WTC11 (cell line): ENCODE results near the gene PLEKHM1.
"Not testable (repeated sequence)": the region's sequence is repeated elsewhere in the genome, so short reads cannot be mapped to it uniquely, and the experiment has no call there.

ENCODE experiments used
- ESRRA ChIP-seq: sonication (generic); formaldehyde crosslinking; IDR thresholded peaks from 2 replicates; pipeline ENCODE4 v1.8.1; 2022; ENCODE audit warnings: mild to moderate bottlenecking, missing genetic modification reagents, borderline replicate concordance
- TF ChIP-seq, protein P1 (sequence below): sonication (generic); formaldehyde crosslinking; IDR thresholded peaks from 2 replicates; pipeline ENCODE4 v1.8.0; 2022; ENCODE audit warnings: mild to moderate bottlenecking, missing genetic modification reagents
- TF ChIP-seq, protein P2 (sequence below): fragments of 200-600 bp; IDR thresholded peaks from 2 replicates; pipeline ENCODE4 v1.8.0; 2022; ENCODE audit warnings: antibody characterized with exemption

DNA sequence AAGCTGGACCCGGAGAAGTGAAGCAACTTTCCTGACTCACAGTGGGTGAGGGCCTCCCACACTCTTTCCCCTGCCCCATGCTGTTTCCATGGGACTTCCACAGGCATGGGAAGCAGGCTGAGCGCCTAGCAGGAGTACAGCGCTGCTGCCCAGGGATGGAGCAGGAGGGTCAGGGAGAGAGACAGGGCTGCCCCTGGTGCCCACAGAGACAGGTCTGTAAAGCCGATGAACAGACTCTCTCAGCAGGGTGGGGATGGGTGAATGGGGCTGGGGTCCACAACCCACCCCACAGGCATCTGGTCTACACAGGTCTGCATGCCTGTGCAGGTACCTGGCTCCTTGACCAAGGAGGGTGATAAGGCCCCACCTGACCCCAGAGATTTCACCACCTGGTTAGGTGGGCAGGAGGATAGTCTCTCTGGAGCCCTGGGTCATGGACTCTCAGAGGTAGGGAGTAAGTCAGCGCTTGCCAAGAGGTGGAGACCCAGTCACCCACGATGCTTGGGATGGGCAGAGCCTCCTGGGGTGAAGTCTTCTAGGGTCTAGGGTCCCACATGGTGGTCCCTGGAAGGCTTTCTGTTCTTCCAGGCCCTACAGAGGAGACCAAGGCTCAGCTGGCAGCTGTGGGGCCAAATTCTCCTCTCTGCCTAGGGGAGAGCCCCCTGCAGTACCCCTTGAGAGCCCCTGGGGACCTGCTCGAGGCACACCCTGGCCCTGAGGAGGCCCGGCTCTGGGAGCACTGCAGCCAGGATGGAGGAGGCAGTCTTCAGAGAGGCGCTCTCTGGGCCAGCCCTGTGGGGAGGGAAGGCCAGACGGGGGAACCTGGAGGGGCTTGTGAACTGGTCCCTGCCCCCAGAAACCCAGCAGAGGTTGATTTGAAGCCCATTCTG is 46.9 kb downstream of the PLEKHM1 start:
- TF ChIP-seq, protein P1, sequence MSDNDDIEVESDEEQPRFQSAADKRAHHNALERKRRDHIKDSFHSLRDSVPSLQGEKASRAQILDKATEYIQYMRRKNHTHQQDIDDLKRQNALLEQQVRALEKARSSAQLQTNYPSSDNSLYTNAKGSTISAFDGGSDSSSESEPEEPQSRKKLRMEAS: not testable (repeated sequence)
- TF ChIP-seq, protein P2, sequence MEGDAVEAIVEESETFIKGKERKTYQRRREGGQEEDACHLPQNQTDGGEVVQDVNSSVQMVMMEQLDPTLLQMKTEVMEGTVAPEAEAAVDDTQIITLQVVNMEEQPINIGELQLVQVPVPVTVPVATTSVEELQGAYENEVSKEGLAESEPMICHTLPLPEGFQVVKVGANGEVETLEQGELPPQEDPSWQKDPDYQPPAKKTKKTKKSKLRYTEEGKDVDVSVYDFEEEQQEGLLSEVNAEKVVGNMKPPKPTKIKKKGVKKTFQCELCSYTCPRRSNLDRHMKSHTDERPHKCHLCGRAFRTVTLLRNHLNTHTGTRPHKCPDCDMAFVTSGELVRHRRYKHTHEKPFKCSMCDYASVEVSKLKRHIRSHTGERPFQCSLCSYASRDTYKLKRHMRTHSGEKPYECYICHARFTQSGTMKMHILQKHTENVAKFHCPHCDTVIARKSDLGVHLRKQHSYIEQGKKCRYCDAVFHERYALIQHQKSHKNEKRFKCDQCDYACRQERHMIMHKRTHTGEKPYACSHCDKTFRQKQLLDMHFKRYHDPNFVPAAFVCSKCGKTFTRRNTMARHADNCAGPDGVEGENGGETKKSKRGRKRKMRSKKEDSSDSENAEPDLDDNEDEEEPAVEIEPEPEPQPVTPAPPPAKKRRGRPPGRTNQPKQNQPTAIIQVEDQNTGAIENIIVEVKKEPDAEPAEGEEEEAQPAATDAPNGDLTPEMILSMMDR: not testable (repeated sequence)
- TF ChIP-seq ESRRA (CRISPR knock-in tag): not testable (repeated sequence)
